ENCODE data around the gene L1CAM. TPM values are rescaled to one million over a fixed set of nuclear protein-coding genes. Genes with fewer than 3 reads are reported as not detected.

The L1CAM gene
- total RNA-seq, 2 experiments from 2014 or later, result not detected

- Histone ChIP-seq H3K4me2 (ENCODE audit: low read length) (no peak overlapping the region), H3K9me2 (ENCODE audit: insufficient read depth, low read length) (no peaks in the 10 kb centered on the region), H3K79me2 (ENCODE audit: insufficient read depth, low read depth, low read length) (no peaks in the 10 kb centered on the region), H2AFZ (ENCODE audit: low read length) (no peak overlapping the region), H3K9me3 (ENCODE audit: low read length) (no peaks in the 10 kb centered on the region), H3K27ac (ENCODE audit: low read depth, low read length, poor library complexity, severe bottlenecking) (no peak overlapping the region), H4K20me1 (ENCODE audit: insufficient read depth, low read length) (no peaks in the 10 kb centered on the region), H3K4me3 (ENCODE audit: low read depth, low read length, poor library complexity, severe bottlenecking) (no peak overlapping the region), H3K4me1 (ENCODE audit: insufficient read depth, low read length, poor library complexity, severe bottlenecking) (peaks cover 20% of the 10 kb centered on the region), H3K36me3 (ENCODE audit: insufficient read depth, low read length) (peaks cover 4% of the 10 kb centered on the region)
- TF ChIP-seq EZH2phosphoT487 (IDR thresholded peaks at IDR 0.05; ENCODE audit: borderline replicate concordance, low read depth, low read length), result no peak
- TF ChIP-seq CTCF (conservative IDR thresholded peaks at IDR 0.05; ENCODE audit: low read length), result no peak
- CTCF ChIA-PET (ENCODE audit: unreplicated experiment), result no interaction called here
- intact Hi-C loops (cut with micrococcal nuclease; ENCODE audit: unreplicated experiment), result no loop called here
- no TSS peak for BruUV-seq (replicated peaks)
- POLR2A ChIA-PET, result no interaction called here
- DNase-seq (ENCODE audit: low spot score), result no peak
Measured at GRCh38 chrX:153907456-153907855, 21.5 kb upstream of the L1CAM start.

GRCh38 chrX:153906126-153906917 is 20.3 kb upstream of the L1CAM start:
- no peak overlapping the region for H3K27ac ChIP-seq (ENCODE audit: low read depth, low read length, poor library complexity, severe bottlenecking)
- CTCF ChIA-PET (ENCODE audit: unreplicated experiment), result no interaction called here
- DNase-seq (ENCODE audit: low spot score), result no peak

More at GRCh38 chrX:153906126-153906917, 20.3 kb upstream of the L1CAM start:
- no peaks in the 10 kb centered on the region for H4K20me1 ChIP-seq (ENCODE audit: insufficient read depth, low read length)
- intact Hi-C loops (cut with micrococcal nuclease; ENCODE audit: unreplicated experiment), result no loop called here
- no TSS peak for BruUV-seq (replicated peaks)
- no peak overlapping the region for H3K4me2 ChIP-seq (ENCODE audit: low read length)
- no peaks in the 10 kb centered on the region; the same call in 1 of the 2 replicates for H3K36me3 ChIP-seq (ENCODE audit: insufficient read depth, low read length)
- H3K9me3 ChIP-seq (ENCODE audit: low read length), result no peaks in the 10 kb centered on the region
- no peak overlapping the region for H3K4me3 ChIP-seq (ENCODE audit: low read depth, low read length, poor library complexity, severe bottlenecking)
- H3K79me2 ChIP-seq (ENCODE audit: insufficient read depth, low read depth, low read length), result no peaks in the 10 kb centered on the region
- H2AFZ ChIP-seq (ENCODE audit: low read length), result no peak overlapping the region
- POLR2A ChIA-PET, result no interaction called here
- H3K4me1 ChIP-seq (ENCODE audit: insufficient read depth, low read length, poor library complexity, severe bottlenecking), result peaks cover 31% of the 10 kb centered on the region
- TF ChIP-seq EZH2phosphoT487 (IDR thresholded peaks at IDR 0.05; ENCODE audit: borderline replicate concordance, low read depth, low read length), result no peak
- no peak for TF ChIP-seq CTCF (conservative IDR thresholded peaks at IDR 0.05; ENCODE audit: low read length)
- no peaks in the 10 kb centered on the region for H3K9me2 ChIP-seq (ENCODE audit: insufficient read depth, low read length)
